RWPE2 (cell line): Measurements from ENCODE around the gene CD83.

Experiments used
- ATAC-seq: fragments of 200-7000 bp; cut with Tn5 transposase; 3 replicates; pipeline ENCODE4 v1.9.1; 2021; ENCODE audit warnings: low read depth
- DNase-seq: peaks from one replicate; pipeline ENCODE4 v3.0.0-alpha.2; 2020; ENCODE audit warnings: low spot score
- H3K27ac ChIP-seq: fragments of 450-650 bp; 2 replicates; pipeline ENCODE4 v1.5.1; 2017; ENCODE audit warnings: mild to moderate bottlenecking; ENCODE audit not compliant: poor library complexity, severe bottlenecking
- H3K27me3 ChIP-seq: fragments of 250-450 bp; sonication (Bioruptor Pico); 2 replicates; pipeline ENCODE4 v1.5.1; 2021; ENCODE audit warnings: mild to moderate bottlenecking, moderate library complexity; ENCODE audit not compliant: insufficient read depth, poor library complexity, severe bottlenecking
- H3K36me3 ChIP-seq: fragments of 250-450 bp; sonication (Bioruptor Pico); 2 replicates; pipeline ENCODE4 v1.5.1; 2020; ENCODE audit warnings: low read depth, mild to moderate bottlenecking, moderate library complexity
- H3K4me1 ChIP-seq: fragments of 250-450 bp; sonication (Bioruptor Pico); 2 replicates; pipeline ENCODE4 v1.5.1; 2021; ENCODE audit warnings: mild to moderate bottlenecking, moderate library complexity; ENCODE audit not compliant: insufficient read depth, poor library complexity, severe bottlenecking
- H3K4me3 ChIP-seq: fragments of 250-450 bp; sonication (Bioruptor Pico); 2 replicates; pipeline ENCODE4 v1.5.1; 2021; ENCODE audit warnings: mild to moderate bottlenecking, moderate library complexity; ENCODE audit not compliant: severe bottlenecking
- H3K9me3 ChIP-seq: fragments of 250-450 bp; sonication (Bioruptor Pico); 2 replicates; pipeline ENCODE4 v1.5.1; 2021; ENCODE audit warnings: mild to moderate bottlenecking, moderate library complexity; ENCODE audit not compliant: severe bottlenecking
- CTCF ChIP-seq: fragments of 450-650 bp; IDR thresholded peaks from one replicate; pipeline ENCODE4 v1.5.1; 2017; ENCODE audit warnings: mild to moderate bottlenecking, moderate library complexity; ENCODE audit not compliant: poor library complexity, severe bottlenecking

CD83 gene

GRCh38 chr6:14142511-14143223 lies 25.1 kb downstream of the CD83 start:
- no peak for TF ChIP-seq CTCF
- no peak for DNase-seq
- Histone ChIP-seq H3K4me1 (no peaks in the 10 kb centered on the region), H3K36me3 (no peaks in the 10 kb centered on the region), H3K27me3 (no peaks in the 10 kb centered on the region), H3K27ac (no peak overlapping the region), H3K4me3 (no peak overlapping the region), H3K9me3 (no peaks in the 10 kb centered on the region)
- no peak for ATAC-seq

- Histone ChIP-seq H3K4me1 (no peaks in the 10 kb centered on the region), H3K27ac (no peak overlapping the region), H3K27me3 (no peaks in the 10 kb centered on the region), H3K4me3 (no peak overlapping the region), H3K9me3 (no peaks in the 10 kb centered on the region), H3K36me3 (no peaks in the 10 kb centered on the region)
- DNase-seq (no peak), ATAC-seq (no peak)
- TF ChIP-seq CTCF = no peak
Observed at GRCh38 chr6:14143305-14143704, 25.7 kb downstream of the CD83 start.

- no peaks in the 10 kb centered on the region for H3K36me3 ChIP-seq
- H3K9me3 ChIP-seq = no peaks in the 10 kb centered on the region
- H3K27me3 ChIP-seq = no peaks in the 10 kb centered on the region
- peak; percentile 82 for ATAC-seq
- DNase-seq = no peak
- TF ChIP-seq CTCF = peak; percentile 92
- H3K4me1 ChIP-seq = no peaks in the 10 kb centered on the region
- no peak overlapping the region for H3K27ac ChIP-seq
- no peak overlapping the region for H3K4me3 ChIP-seq
Observed at GRCh38 chr6:14144678-14145113, 27.1 kb downstream of the CD83 start.

- no peak overlapping the region for H3K27ac ChIP-seq
- H3K36me3 ChIP-seq = no peaks in the 10 kb centered on the region
- H3K9me3 ChIP-seq = no peaks in the 10 kb centered on the region
- TF ChIP-seq CTCF = no peak
- H3K4me1 ChIP-seq = no peaks in the 10 kb centered on the region
- H3K4me3 ChIP-seq = no peak overlapping the region
- DNase-seq = no peak
- ATAC-seq = no peak
- no peaks in the 10 kb centered on the region for H3K27me3 ChIP-seq
Observed at GRCh38 chr6:14146506-14147096, 29.0 kb downstream of the CD83 start.

DNA sequence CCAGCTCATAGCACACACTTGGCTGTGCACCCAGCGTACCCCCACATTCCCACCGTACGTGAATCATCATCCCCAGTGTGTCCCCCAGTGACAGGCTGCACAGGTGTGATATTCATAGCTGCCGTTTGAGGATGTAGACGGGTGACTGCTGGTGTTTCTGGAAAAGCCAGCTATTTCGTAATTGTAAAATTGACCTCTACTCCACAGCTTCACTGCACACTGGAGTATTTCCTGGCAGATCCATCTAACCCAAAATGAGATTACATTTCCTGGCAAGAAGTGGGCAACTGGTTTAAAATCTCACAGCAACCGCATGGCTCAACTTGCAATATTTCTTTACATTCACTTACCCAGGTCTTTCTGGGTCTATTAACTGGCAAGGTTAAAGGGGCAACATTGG lies 30.3 kb downstream of the CD83 start:
- no peak overlapping the region for H3K4me3 ChIP-seq
- DNase-seq (no peak), ATAC-seq (no peak)
- TF ChIP-seq CTCF = no peak
- no peaks in the 10 kb centered on the region for H3K4me1 ChIP-seq
- no peaks in the 10 kb centered on the region for H3K36me3 ChIP-seq
- H3K27me3 ChIP-seq = no peaks in the 10 kb centered on the region
- H3K9me3 ChIP-seq = no peaks in the 10 kb centered on the region
- H3K27ac ChIP-seq = no peak overlapping the region
